CD4-positive, alpha-beta T cell treated with Interleukin-21 for 1 hour (primary cell): ENCODE data around the gene KDM7A.
"Not testable (repeated sequence)": the region's sequence is repeated elsewhere in the genome, so short reads cannot be mapped to it uniquely, and the experiment has no call there.

ENCODE experiments used
- DNase-seq: peaks from one replicate; pipeline ENCODE4 v3.0.0-alpha.2; 2020

The KDM7A gene

GRCh38 chr7:140176811-140177702, at the start of gene KDM7A:
KDM7A (minus strand) TSS chr7:140176983; CDS start chr7:140176937, 46 bp downstream.
- peak; percentile 92 for DNase-seq

- DNase-seq: peak; percentile 25
Measured at GRCh38 chr7:140225562-140226249, 48.9 kb upstream of the KDM7A start.

GRCh38 chr7:140223515-140224221, 46.9 kb upstream of the KDM7A start:
- no peak for DNase-seq

- DNase-seq: no peak
Measured at GRCh38 chr7:140222814-140223213, 46.0 kb upstream of the KDM7A start.

- DNase-seq: no peak
Measured at GRCh38 chr7:140219672-140220524, 43.1 kb upstream of the KDM7A start.

GRCh38 chr7:140218656-140219055, 41.9 kb upstream of the KDM7A start:
- DNase-seq: no peak

GRCh38 chr7:140217750-140218501, 41.1 kb upstream of the KDM7A start:
- DNase-seq: no peak

- DNase-seq: no peak
Measured at GRCh38 chr7:140215281-140215680, 38.5 kb upstream of the KDM7A start.

GRCh38 chr7:140214075-140214684, 37.4 kb upstream of the KDM7A start:
- DNase-seq: no peak

GRCh38 chr7:140213684-140214074, 36.9 kb upstream of the KDM7A start:
- DNase-seq: no peak

- no peak for DNase-seq
Measured at GRCh38 chr7:140212100-140212881, 35.5 kb upstream of the KDM7A start.

- no peak for DNase-seq
Measured at GRCh38 chr7:140211698-140212097, 34.9 kb upstream of the KDM7A start.

GRCh38 chr7:140209866-140210609, 33.3 kb upstream of the KDM7A start:
- peak; percentile 47 for DNase-seq

- DNase-seq: no peak
Measured at GRCh38 chr7:140206616-140207389, 30.0 kb upstream of the KDM7A start.

GRCh38 chr7:140205600-140205999, 28.8 kb upstream of the KDM7A start:
- no peak for DNase-seq

GRCh38 chr7:140203556-140203955, 26.8 kb upstream of the KDM7A start:
- DNase-seq: no peak

- not testable (repeated sequence) for DNase-seq
Measured at GRCh38 chr7:140202942-140203341, 26.2 kb upstream of the KDM7A start.

- DNase-seq: no peak
Measured at GRCh38 chr7:140201393-140201792, 24.6 kb upstream of the KDM7A start.
